Head of caudate nucleus (tissue), 42 donors: ENCODE data around the gene RIC8A.
A peak's percentile ranks its signal among the peaks of the same experiment; 100 is the strongest.
"Not testable (repeated sequence)": the region's sequence is repeated elsewhere in the genome, so short reads cannot be mapped to it uniquely, and the experiment has no call there.

Source experiments
- DNase-seq, 42 donors: peaks; one replicate each; pipeline versions ENCODE4 v3.0.0 to v3.0.0-alpha.2; 2020 to 2021; ENCODE audit warnings: mixed read lengths in 7 of 42
- intact Hi-C: fragments of 100-400 bp; cut with DNase I; formaldehyde crosslinking; loops from one replicate; pipeline ENCODE4 v1.15.0; 2022

RIC8A gene

DNA sequence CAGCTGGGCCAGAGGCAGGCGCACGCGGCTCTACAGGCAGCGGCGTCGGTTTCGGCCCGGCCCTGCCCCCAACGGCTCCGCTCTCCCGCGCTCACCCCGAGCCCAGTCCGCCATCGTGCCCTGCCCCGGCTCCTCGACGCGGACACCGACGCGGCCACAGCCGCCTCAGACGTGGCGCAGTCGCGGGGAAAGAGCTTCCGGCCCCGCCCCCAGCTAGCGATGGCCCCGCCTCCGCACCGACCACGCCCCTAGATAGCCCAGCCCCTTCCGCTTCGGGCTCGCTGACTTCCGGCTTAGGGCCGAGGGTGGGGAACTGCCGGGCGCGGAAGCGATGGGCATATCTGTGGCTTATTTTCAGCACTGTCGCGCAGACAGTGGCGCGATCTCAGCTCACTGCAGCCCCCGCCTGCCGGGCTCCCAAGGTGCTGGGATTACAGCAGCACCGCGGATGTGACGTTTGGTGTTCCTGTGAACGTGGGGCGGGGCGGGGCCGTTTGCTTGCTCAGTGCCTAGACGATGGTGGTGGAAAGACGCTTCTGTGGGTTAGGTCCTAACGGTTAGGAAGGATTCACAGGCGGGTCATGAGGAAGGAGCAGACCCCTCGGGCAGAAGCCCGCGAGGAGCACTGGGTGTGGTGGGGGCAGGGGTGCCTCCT, at the start of gene RIC8A, which contains the start of gene BET1L:
Gene RIC8A, plus strand, starts transcription at position 501 of the 655 bp plus-strand sequence. CDS start 1,147 bp downstream, outside the sequence.
Gene BET1L, minus strand, starts transcription at position 192 of the 655 bp plus-strand sequence. Its CDS starts 78 bp downstream, at position 114.
- peak; percentile 95 to 99 (median 97) for DNase-seq
- intact Hi-C loops, result loop anchor here (1.0 to 10.0 kb wide), 2 partner anchors 29 to 147 kb away; partner anchors contain the start of genes PSMD13 and SIRT3

- DNase-seq, intact Hi-C loops: not testable (repeated sequence)
Measured at GRCh38 chr11:180242-180641, 27.3 kb upstream of the RIC8A start.

- peak in 23 of 42 donors; percentile 0 to 51 (median 29) for DNase-seq
- intact Hi-C loops, result not testable (repeated sequence)
Measured at GRCh38 chr11:189200-189783, 18.2 kb upstream of the RIC8A start.

- intact Hi-C loops, result not testable (repeated sequence)
- DNase-seq, result peak in 15 of 42 donors; percentile 1 to 38 (median 14)
Measured at GRCh38 chr11:189843-190311, 17.6 kb upstream of the RIC8A start.

DNA sequence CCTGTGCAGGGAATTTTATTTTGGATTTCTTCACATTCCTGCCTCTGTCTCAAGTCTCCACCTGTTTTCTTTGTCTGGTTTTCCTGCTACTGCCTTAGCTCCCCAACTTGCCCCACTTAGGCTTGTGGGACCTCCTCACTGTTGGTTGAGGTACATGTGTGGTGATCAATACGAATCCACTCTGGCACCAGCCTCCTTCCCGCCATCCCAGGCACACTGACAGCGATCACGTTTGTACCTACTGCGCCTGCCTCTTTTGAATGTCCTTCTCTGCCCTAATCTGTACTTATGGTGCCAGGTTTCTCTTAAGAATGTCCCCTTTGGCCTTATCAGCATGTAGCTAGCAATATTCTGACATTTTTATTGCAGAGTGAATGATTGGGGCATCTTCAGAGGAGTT, 17.0 kb upstream of the RIC8A start:
- intact Hi-C loops, result not testable (repeated sequence)
- DNase-seq, result peak in 1 of 42 donors; percentile 32

GRCh38 chr11:191490-192478, 15.7 kb upstream of the RIC8A start:
- intact Hi-C loops, result not testable (repeated sequence)
- DNase-seq, result peak in 20 of 42 donors; percentile 4 to 84 (median 44)

DNA sequence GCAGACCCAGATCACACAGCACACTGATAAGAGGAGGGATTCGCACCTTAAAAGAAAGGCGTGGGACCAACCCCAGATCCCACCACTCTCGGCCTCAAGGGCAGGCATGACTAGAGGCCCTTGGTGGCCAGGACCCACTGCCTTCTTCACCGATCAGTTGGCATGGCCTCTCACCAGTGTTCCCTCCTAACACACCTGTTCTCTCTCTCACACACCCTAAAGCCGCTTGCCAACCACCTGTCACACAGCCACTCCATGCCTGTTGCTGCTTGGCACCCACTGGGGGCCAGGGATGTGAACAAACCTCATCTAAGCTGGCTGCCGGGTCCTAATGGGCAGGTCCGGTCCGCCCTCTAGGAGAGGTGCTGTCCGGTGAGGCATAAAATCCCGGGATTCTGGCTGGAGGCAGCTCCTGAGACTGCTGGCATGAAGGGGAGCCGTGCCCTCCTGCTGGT, 14.8 kb upstream of the RIC8A start, which contains the start of gene SCGB1C1:
Gene SCGB1C1, plus strand, starts transcription at position 405 of the 455 bp plus-strand sequence. Its CDS starts 22 bp downstream, at position 427.
- DNase-seq, intact Hi-C loops: not testable (repeated sequence)

DNA sequence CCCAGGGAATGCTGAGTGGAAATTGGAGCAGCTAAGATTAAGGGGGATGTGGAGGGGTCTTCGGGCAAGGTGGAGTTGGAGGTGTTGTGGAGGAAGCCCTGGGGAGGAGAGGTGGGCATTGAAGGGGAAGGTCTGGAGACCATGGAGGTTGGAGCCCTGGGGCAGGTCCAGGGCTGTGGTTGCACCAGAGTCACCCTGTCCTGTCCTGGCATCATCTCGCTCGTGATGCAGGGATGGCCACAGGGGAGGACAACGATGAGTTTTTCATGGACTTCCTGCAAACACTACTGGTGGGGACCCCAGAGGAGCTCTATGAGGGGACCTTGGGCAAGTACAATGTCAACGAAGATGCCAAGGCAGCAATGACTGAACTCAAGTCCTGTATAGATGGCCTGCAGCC, 14.0 kb upstream of the RIC8A start:
- DNase-seq, result peak in 9 of 42 donors; percentile 0 to 22 (median 10)
- intact Hi-C loops, result not testable (repeated sequence)

DNA sequence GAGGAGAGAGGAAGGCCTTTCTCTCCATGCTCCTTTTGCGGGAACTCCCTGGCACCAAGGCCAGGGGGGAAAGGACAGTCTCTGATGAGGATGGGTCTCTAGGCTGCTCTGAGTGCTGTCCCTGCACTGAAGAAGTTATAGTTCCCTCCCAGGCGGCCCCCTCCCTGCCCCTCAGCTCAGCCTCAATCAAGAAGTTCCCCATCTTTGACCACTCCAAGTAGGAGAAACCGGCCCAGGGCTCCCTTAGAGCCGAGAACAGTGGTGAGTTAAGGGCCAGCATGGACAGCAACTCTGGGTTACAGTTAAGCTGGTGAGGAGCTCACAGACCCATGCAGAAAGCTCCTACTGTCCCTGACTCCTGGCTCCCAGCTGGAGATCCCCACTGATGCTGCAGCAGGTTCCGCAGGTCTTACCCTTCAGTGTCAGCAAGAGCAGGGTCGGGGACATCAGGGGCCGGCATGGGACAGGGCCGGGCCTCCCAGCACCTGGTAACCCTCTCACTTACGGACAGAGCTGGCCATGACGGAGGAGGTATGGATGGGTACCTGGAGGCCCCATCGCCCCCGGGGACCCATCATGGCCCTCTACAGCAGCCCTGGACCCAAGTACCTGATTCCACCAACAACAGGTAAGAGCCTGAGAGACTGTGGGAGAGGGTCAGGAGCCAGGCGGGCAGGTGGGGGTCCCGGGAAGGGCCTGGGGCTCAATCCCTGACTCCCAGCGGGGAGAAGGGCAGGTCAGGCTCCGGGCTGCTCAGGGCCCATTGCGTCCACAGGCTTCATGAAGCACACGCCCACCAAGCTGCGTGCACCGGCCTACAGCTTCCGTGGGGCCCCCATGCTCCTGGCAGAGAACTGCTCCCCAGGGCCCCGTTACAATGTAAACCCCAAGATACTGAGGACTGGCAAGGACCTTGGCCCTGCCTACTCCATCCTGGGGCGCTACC, 10.4 kb upstream of the RIC8A start:
- intact Hi-C loops, result no loop called here
- peak in 16 of 42 donors; percentile 1 to 30 (median 11) for DNase-seq

- DNase-seq, result peak in 13 of 42 donors; percentile 0 to 30 (median 11)
- intact Hi-C loops, result no loop called here
Measured at GRCh38 chr11:197741-198235, 9.7 kb upstream of the RIC8A start.

DNA sequence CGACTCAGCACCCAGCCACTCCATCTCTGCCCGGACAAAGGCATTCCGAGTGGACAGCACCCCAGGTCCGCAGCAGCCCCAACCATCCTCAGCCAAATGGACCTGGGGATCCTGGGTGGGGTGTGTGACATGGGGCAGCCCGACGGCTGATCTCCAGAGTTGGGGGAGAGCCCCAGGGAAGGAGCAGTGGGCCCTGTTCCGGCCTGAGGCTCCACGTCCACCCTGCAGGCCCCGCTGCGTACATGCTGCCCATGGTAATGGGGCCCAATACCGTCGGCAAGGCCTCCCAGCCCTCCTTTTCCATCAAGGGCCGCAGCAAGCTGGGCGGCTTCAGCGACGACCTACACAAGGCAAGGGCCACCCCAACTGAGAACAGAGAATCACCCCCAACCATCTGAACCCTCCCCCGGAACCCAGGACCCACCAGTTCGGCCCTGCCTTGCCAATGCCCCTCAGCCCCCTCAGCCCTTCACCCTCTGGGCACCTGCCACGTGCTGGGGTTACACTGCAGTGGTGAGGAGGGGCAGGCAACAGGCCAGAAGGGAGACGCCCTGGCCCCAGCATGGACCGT, 9.2 kb upstream of the RIC8A start:
- intact Hi-C loops, result no loop called here
- peak in 13 of 42 donors; percentile 0 to 34 (median 10) for DNase-seq

GRCh38 chr11:199004-199581, 8.4 kb upstream of the RIC8A start:
- intact Hi-C loops, result no loop called here
- peak in 15 of 42 donors; percentile 0 to 35 (median 10) for DNase-seq

DNA sequence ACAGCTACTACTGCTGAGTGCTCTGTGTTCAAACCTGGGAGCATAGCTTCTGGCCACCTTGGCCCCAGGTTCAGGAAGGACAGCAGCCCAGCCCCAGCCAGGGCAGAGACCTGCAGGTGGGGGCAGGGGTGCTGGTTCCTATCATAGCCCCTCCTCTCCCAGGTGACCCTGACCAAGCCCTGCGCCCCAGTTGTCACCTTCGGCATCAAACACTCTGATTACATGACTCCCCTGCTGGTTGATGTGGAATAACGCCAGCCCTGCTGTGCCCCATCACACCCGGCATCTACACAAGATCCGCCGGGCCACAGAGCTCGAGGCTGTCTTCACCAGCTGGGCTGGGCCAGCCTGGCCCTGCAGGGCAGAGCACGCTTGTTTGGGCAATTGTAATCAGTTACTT, 7.7 kb upstream of the RIC8A start:
- DNase-seq, result peak in 14 of 42 donors; percentile 0 to 34 (median 12)
- intact Hi-C loops, result loop anchor here (10.0 kb wide), 1 partner anchor 155 kb away; no protein-coding TSS in a partner anchor

- intact Hi-C loops, result loop anchor here (10.0 kb wide), 1 partner anchor 154 kb away; no protein-coding TSS in a partner anchor
- DNase-seq, result peak in 14 of 42 donors; percentile 0 to 33 (median 8)
Measured at GRCh38 chr11:200224-201003, 7.1 kb upstream of the RIC8A start.

- intact Hi-C loops, result loop anchor here (10.0 kb wide), 1 partner anchor 153 kb away; no protein-coding TSS in a partner anchor
- peak in 13 of 42 donors; percentile 0 to 34 (median 4) for DNase-seq
Measured at GRCh38 chr11:201966-202365, 5.5 kb upstream of the RIC8A start.
